H1 (cell line): ENCODE measurements around the gene OR10C1. TPM values are rescaled to one million over a fixed set of nuclear protein-coding genes. Genes with fewer than 3 reads are reported as not detected.

ENCODE experiments used
- CTCF ChIA-PET: fragments of 300-600 bp; sonication (Branson Sonifier 250); formaldehyde crosslinking; loops from one replicate; lab custom pipeline; 2021; ENCODE audit not compliant: partially characterized antibody; lab: Charles Lee
- POLR2A ChIA-PET: fragments of 300-600 bp; sonication (Branson Sonifier 250); formaldehyde crosslinking; loops from one replicate; lab custom pipeline; 2021; ENCODE audit warnings: inconsistent platforms; ENCODE audit not compliant: partially characterized antibody; lab: Charles Lee
- DNase-seq, 2 experiments: peaks; one replicate each; pipeline versions ENCODE4 v3.0.0 to v3.0.0-alpha.2; 2010 to 2022; ENCODE audit warnings: low spot score in 2 of 2, low read depth in 1 of 2, mixed read lengths in 1 of 2
- FAIRE-seq: peaks from 2 replicates; lab custom pipeline; 2011; peaks lifted over from hg19 to GRCh38; lab: Jason Lieb, UNC
- H2AFZ ChIP-seq: 2 replicates; pipeline ENCODE4 v1.8.1; 2012; ENCODE audit warnings: low read length, inconsistent platforms
- H2AK5ac ChIP-seq: 2 replicates; pipeline ENCODE4 v1.6.1; 2013; ENCODE audit warnings: low read depth, low read length
- H2BK120ac ChIP-seq: replicated peaks from 2 replicates; pipeline ENCODE3; 2013; ENCODE audit warnings: low read depth, low read length, inconsistent platforms
- H2BK12ac ChIP-seq: 2 replicates; pipeline ENCODE4 v1.6.1; 2013; ENCODE audit warnings: low read depth, low read length
- H2BK15ac ChIP-seq: 2 replicates; pipeline ENCODE4 v1.6.1; 2013; ENCODE audit warnings: low read length
- H2BK20ac ChIP-seq: 2 replicates; pipeline ENCODE4 v1.6.1; 2013; ENCODE audit warnings: low read length
- H2BK5ac ChIP-seq: 2 replicates; pipeline ENCODE4 v1.6.1; 2013; ENCODE audit warnings: low read depth, low read length
- H3K14ac ChIP-seq: 2 replicates; pipeline ENCODE4 v1.6.1; 2013; ENCODE audit warnings: inconsistent platforms; ENCODE audit not compliant: insufficient read length
- H3K18ac ChIP-seq: 2 replicates; pipeline ENCODE4 v1.6.1; 2013; ENCODE audit warnings: low read length; ENCODE audit errors: extremely low read depth
- H3K23ac ChIP-seq: 2 replicates; pipeline ENCODE4 v1.6.1; 2013; ENCODE audit warnings: inconsistent platforms; ENCODE audit not compliant: insufficient read length
- H3K23me2 ChIP-seq: 2 replicates; pipeline ENCODE4 v1.6.1; 2013; ENCODE audit warnings: low read depth, low read length
- H3K27ac ChIP-seq: 2 replicates; pipeline ENCODE4 v1.6.1; 2011; ENCODE audit warnings: low read depth, low read length, inconsistent platforms
- H3K27me3 ChIP-seq, 4 experiments: replicated peaks in 1 of 4; 1 replicate in 1 of 4; 2 replicates in 3 of 4; pipeline versions ENCODE4 v1.6.1 to v1.8.1; 2011 to 2013; ENCODE audit warnings: low read length in 3 of 4, mild to moderate bottlenecking in 3 of 4, inconsistent platforms in 2 of 4, mixed read lengths in 2 of 4, moderate library complexity in 1 of 4; ENCODE audit not compliant: control insufficient read depth in 3 of 4, insufficient read depth in 3 of 4; ENCODE audit errors: extremely low read depth in 1 of 4
- H3K36me3 ChIP-seq, 4 experiments: 2 replicates each; pipeline versions ENCODE4 v1.6.1 to v1.8.1; 2011 to 2013; ENCODE audit warnings: mild to moderate bottlenecking in 4 of 4, low read length in 3 of 4, moderate library complexity in 2 of 4, control low read depth in 1 of 4, inconsistent platforms in 1 of 4; ENCODE audit not compliant: insufficient read depth in 4 of 4, control insufficient read depth in 2 of 4
- H3K4ac ChIP-seq: replicated peaks from 2 replicates; pipeline ENCODE3; 2013; ENCODE audit warnings: low read length, low read depth, mixed read lengths, inconsistent platforms; ENCODE audit not compliant: insufficient read length
- H3K4me1 ChIP-seq, 4 experiments: replicated peaks in 1 of 4; 1 replicate in 1 of 4; 2 replicates in 3 of 4; pipeline versions ENCODE4 v1.6.1 to v1.8.1; 2011 to 2013; ENCODE audit warnings: low read length in 3 of 4, inconsistent platforms in 2 of 4, mixed read lengths in 1 of 4; ENCODE audit not compliant: insufficient read depth in 4 of 4, control insufficient read depth in 3 of 4
- H3K4me2 ChIP-seq, 2 experiments: 2 replicates each; pipeline versions ENCODE4 v1.6.1 to v1.8.1; 2011 to 2013; ENCODE audit warnings: low read depth in 2 of 2, low read length in 2 of 2, control low read depth in 1 of 2, inconsistent platforms in 1 of 2, mild to moderate bottlenecking in 1 of 2; ENCODE audit not compliant: insufficient read depth in 1 of 2
- H3K4me3 ChIP-seq, 4 experiments: fragments of 200-600, 300-600 bp in 1 of 4; sonication (generic), shearing (Covaris generic), sonication (Bioruptor Twin) in 1 of 4; 2 replicates each; pipeline versions ENCODE4 v1.5.1 to v1.8.1; 2011 to 2016; ENCODE audit warnings: low read length in 4 of 4, low read depth in 3 of 4, control low read depth in 2 of 4, inconsistent platforms in 2 of 4, mild to moderate bottlenecking in 2 of 4, mixed read lengths in 1 of 4, moderate library complexity in 1 of 4; ENCODE audit not compliant: insufficient read depth in 2 of 4; ENCODE audit errors: extremely low read depth in 1 of 4
- H3K56ac ChIP-seq: replicated peaks from 2 replicates; pipeline ENCODE3; 2013; ENCODE audit warnings: low read depth, mild to moderate bottlenecking, mixed read lengths, low read length, inconsistent platforms; ENCODE audit not compliant: insufficient read length
- H3K79me1 ChIP-seq: 2 replicates; pipeline ENCODE4 v1.6.1; 2013; ENCODE audit warnings: low read depth, low read length, control low read depth
- H3K79me2 ChIP-seq, 2 experiments: 2 replicates each; pipeline versions ENCODE4 v1.6.1 to v1.8.1; 2012 to 2013; ENCODE audit warnings: low read length in 2 of 2, mild to moderate bottlenecking in 2 of 2, inconsistent platforms in 1 of 2; ENCODE audit not compliant: insufficient read depth in 2 of 2, control insufficient read depth in 1 of 2
- H3K9ac ChIP-seq, 4 experiments: replicated peaks in 1 of 4; 1 replicate in 1 of 4; 2 replicates in 3 of 4; pipeline versions ENCODE4 v1.6.1 to v1.8.1; 2011 to 2013; ENCODE audit warnings: low read depth in 3 of 4, low read length in 3 of 4, control low read depth in 2 of 4, mild to moderate bottlenecking in 2 of 4, moderate library complexity in 2 of 4, inconsistent platforms in 1 of 4; ENCODE audit errors: extremely low read depth in 1 of 4
- H3K9me3 ChIP-seq, 2 experiments: 2 replicates each; pipeline versions ENCODE4 v1.6.1 to v1.8.1; 2012 to 2013; ENCODE audit warnings: mild to moderate bottlenecking in 2 of 2, moderate library complexity in 2 of 2, control low read depth in 1 of 2, inconsistent platforms in 1 of 2, low read depth in 1 of 2, low read length in 1 of 2, mixed read lengths in 1 of 2; ENCODE audit not compliant: insufficient read depth in 2 of 2
- H4K20me1 ChIP-seq, 2 experiments: replicated peaks in 1 of 2; 2 replicates each; pipeline versions ENCODE3 to v1.8.1; 2011 to 2013; ENCODE audit warnings: inconsistent platforms in 2 of 2, low read length in 2 of 2, mild to moderate bottlenecking in 1 of 2; ENCODE audit not compliant: insufficient read depth in 2 of 2, control insufficient read depth in 1 of 2
- H4K5ac ChIP-seq: 2 replicates; pipeline ENCODE4 v1.6.1; 2013; ENCODE audit warnings: low read length, low read depth, mixed read lengths, inconsistent platforms; ENCODE audit not compliant: insufficient read length
- H4K8ac ChIP-seq: 2 replicates; pipeline ENCODE4 v1.8.0; 2013; ENCODE audit warnings: mild to moderate bottlenecking, moderate library complexity, low read length, inconsistent platforms; ENCODE audit not compliant: insufficient read depth; ENCODE audit errors: extremely low read depth
- H4K91ac ChIP-seq: replicated peaks from 2 replicates; pipeline ENCODE3; 2013; ENCODE audit warnings: low read length, mixed read lengths, inconsistent platforms; ENCODE audit not compliant: insufficient read length
- SAP30 ChIP-seq: fragments of 300-600 bp; sonication (generic); IDR thresholded peaks from 2 replicates; pipeline ENCODE4 v1.7.1; 2012; ENCODE audit warnings: low read length, moderate library complexity, mild to moderate bottlenecking, inconsistent platforms; ENCODE audit not compliant: insufficient read depth, insufficient replicate concordance
- WGBS, 2 experiments: shearing (Covaris generic) in 1 of 2; methylation state at CpG; one replicate each; pipeline versions ENCODE4 v1.1.6 to v1.1.7; 2013 to 2015; ENCODE audit warnings: low lambda C conversion rate in 2 of 2, mixed read lengths in 2 of 2, inconsistent platforms in 1 of 2, low coverage in 1 of 2, missing lambda C conversion rate in 1 of 2; ENCODE audit not compliant: insufficient replicate concordance in 2 of 2, insufficient coverage in 1 of 2, insufficient read length in 1 of 2; ENCODE audit errors: extremely low coverage in 1 of 2, missing lambda C conversion rate in 1 of 2; 5-methylcytosine and 5-hydroxymethylcytosine counted together
- polyA plus RNA-seq, 7 experiments: library from polyadenylated mRNA; depleted of rRNA in 3 of 7; stranded (reverse) in 5 of 7; unstranded in 2 of 7; fragments of >200 nt in 5 of 7; fragments of 200-250 nt in 2 of 7; gene quantifications; 1 replicate in 5 of 7; 2 replicates in 1 of 7; 4 replicates in 1 of 7; pipeline versions ENCODE4 v1.2.1 to v1.2.3, GENCODE V29; 2011 to 2013; ENCODE audit warnings: missing spikeins in 2 of 7, mixed read lengths in 2 of 7
- total RNA-seq: library from RNA; stranded (reverse); fragmentation: NEBNext Ultra II Directional; extraction: Animal tissue kit (Norgen Biotek cat#: 25700); gene quantifications from 2 replicates; pipeline ENCODE4 v1.2.1, GENCODE V29; 2021

Gene OR10C1
- total and polyA plus RNA-seq, 2 of the 8 experiments (the other 6 are each of a cell fraction or from before 2014, with no cell fraction given), result not detected

DNA sequence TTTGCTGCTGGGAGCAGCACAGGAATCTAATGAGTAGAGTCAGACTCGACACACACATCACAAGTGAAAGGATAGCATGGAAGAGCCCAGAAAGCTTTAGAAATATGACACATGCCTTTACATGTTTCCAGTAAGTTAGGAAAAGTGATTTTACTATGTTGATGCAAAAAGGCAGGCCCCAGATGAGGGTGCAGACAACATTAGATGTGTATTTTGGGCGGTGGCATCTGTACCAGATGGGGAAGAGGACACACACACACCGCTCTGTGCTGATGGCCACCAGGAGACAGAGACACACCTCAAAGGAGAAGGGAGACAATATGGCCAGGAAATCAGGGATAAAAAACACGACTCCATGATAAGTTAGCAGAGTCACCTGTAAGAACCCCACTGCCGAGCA, 48.0 kb downstream of the OR10C1 start:
- ChIA-PET POLR2A (no interaction called here), CTCF (interaction anchor here (1.3 kb wide), 2 partner anchors 51 to 72 kb away, joined by 3 read pairs; no protein-coding TSS in a partner anchor)
- no peaks in the 10 kb centered on the region for H3K36me3 ChIP-seq
- H3K9ac ChIP-seq, result no peak overlapping the region
- H4K5ac ChIP-seq, result no peak overlapping the region
- H3K56ac ChIP-seq, result no peak overlapping the region
- H3K23ac ChIP-seq, result no peak overlapping the region
- no peak overlapping the region for H3K4ac ChIP-seq
- no peak overlapping the region for H2AK5ac ChIP-seq
- no peak overlapping the region for H2BK120ac ChIP-seq
- WGBS, 2 experiments, result 96% methylated on average over 5 of the region's 5 CpGs; no CpG with 5 or more reads in 1 of the 2 experiments
- H4K20me1 ChIP-seq, result no peaks in the 10 kb centered on the region
- H3K27me3 ChIP-seq, result no peaks in the 10 kb centered on the region
- no peaks in the 10 kb centered on the region for H3K79me2 ChIP-seq
- H2AFZ ChIP-seq, result no peak overlapping the region
- H2BK5ac ChIP-seq, result no peak overlapping the region
- no peaks in the 10 kb centered on the region for H3K79me1 ChIP-seq
- H2BK12ac ChIP-seq, result peak overlapping the region; percentile 62
- H3K9me3 ChIP-seq, result no peaks in the 10 kb centered on the region
- no peak overlapping the region for H3K4me3 ChIP-seq
- H3K27ac ChIP-seq, result no peak overlapping the region
- DNase-seq (no peak), FAIRE-seq (no peak)
- H3K4me2 ChIP-seq, result no peak overlapping the region
- H4K8ac ChIP-seq, result no peak overlapping the region
- no peak overlapping the region for H4K91ac ChIP-seq
- no peak overlapping the region for H3K18ac ChIP-seq
- no peak overlapping the region for H2BK20ac ChIP-seq
- H3K23me2 ChIP-seq, result no peaks in the 10 kb centered on the region
- no peaks in the 10 kb centered on the region for H3K4me1 ChIP-seq
- no peak overlapping the region for H2BK15ac ChIP-seq
- no peak overlapping the region for H3K14ac ChIP-seq
- no peak for TF ChIP-seq SAP30
- TF ChIP-seq, all 59 proteins: peak for 0
